Esophagus squamous epithelium (tissue), 5 donors: ENCODE results near the gene TFG. TPM values are rescaled to one million over a fixed set of nuclear protein-coding genes. Genes with fewer than 3 reads are reported as not detected.

Experiments
- DNase-seq: peaks from one replicate; lab custom pipeline; 2025; lab: John Stamatoyannopoulos, UW
- H3K27ac ChIP-seq, 4 donors: fragments of 200-600 bp; sonication (generic); one replicate each; pipeline ENCODE4 v1.5.1; 2016 to 2019; ENCODE audit warnings: mild to moderate bottlenecking in 1 of 4
- H3K27me3 ChIP-seq, 4 donors: fragments of 200-600 bp; sonication (generic); 1 replicate in 3 of 4; 2 replicates in 1 of 4; pipeline versions ENCODE4 v1.5.1 to v1.6.0; 2017 to 2021; ENCODE audit warnings: antibody characterized with exemption in 1 of 4
- H3K36me3 ChIP-seq, 3 donors: fragments of 200-600 bp; sonication (generic); one replicate each; pipeline ENCODE4 v1.5.1; 2016 to 2019
- H3K4me1 ChIP-seq, 3 donors: fragments of 200-600 bp; sonication (generic); one replicate each; pipeline ENCODE4 v1.5.1; 2017 to 2019
- H3K4me3 ChIP-seq, 4 donors: fragments of 200-600 bp; sonication (generic); 1 replicate in 3 of 4; 2 replicates in 1 of 4; pipeline ENCODE4 v1.5.1; 2016 to 2019; ENCODE audit warnings: mild to moderate bottlenecking in 2 of 4, moderate library complexity in 1 of 4
- H3K9me3 ChIP-seq, 3 donors: fragments of 200-600 bp; sonication (generic); one replicate each; pipeline ENCODE4 v1.5.1; 2016 to 2019
- POLR2A ChIP-seq, 4 donors: fragments of 450-650 bp; IDR thresholded peaks; one replicate each; pipeline ENCODE4 v1.6.1; 2017; ENCODE audit warnings: antibody characterized with exemption in 4 of 4, mild to moderate bottlenecking in 4 of 4, moderate library complexity in 3 of 4
- WGBS, 2 donors: methylation state at CpG; one replicate each; pipeline ENCODE4 v1.1.5; 2018; 5-methylcytosine and 5-hydroxymethylcytosine counted together
- intact Hi-C: fragments of 100-400 bp; cut with DNase I; formaldehyde crosslinking; loops from one replicate; pipeline ENCODE4 v1.15.0; 2022
- total RNA-seq, 4 donors: library from RNA; depleted of rRNA; stranded (reverse); fragments of >200 nt; gene quantifications; one replicate each; pipeline ENCODE4 v1.1.0, GENCODE V29; 2016
- TF ChIP-seq, protein P1 (sequence below), 6 experiments: fragments of 450-650 bp in 4 of 6; fragments of 200-600 bp in 2 of 6; sonication (generic) in 2 of 6; IDR thresholded peaks; one replicate each; pipeline ENCODE4 v1.5.1; 2016 to 2019; ENCODE audit warnings: antibody characterized with exemption in 6 of 6, mild to moderate bottlenecking in 4 of 6, moderate library complexity in 4 of 6
- donor health status: DM: yes; HTN: yes; CAD: no.

TFG gene
- total RNA-seq, 4 donors from 2014 or later = 76.7 to 133 (median 91.8) TPM

DNA sequence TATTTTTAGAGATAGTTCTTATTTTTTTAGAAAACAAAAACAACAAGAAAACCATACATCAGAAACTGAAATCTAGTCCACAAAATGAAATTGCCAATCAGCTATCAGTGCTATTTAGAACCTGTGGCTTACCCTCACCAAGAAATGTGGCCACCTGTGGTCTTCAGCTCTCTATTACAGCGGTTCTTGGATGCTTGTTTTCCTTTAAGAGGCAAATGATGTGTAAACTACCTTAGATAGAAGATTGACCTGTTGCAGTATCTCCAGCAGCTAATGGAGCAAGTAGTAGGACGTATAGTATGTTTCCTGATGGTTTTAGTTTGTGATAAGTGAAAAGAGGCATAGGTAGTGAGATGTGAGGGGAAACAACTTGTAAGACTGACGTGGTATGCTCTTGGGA is 21.2 kb downstream of the TFG start:
- Histone ChIP-seq H3K27ac (no peak overlapping the region), H3K4me1 (peaks cover 0 to 8% (median 0%) of the 10 kb centered on the region in 3 donors), H3K36me3 (peaks cover 0 to 99% (median 7%) of the 10 kb centered on the region in 3 donors), H3K4me3 (no peak overlapping the region), H3K9me3 (no peaks in the 10 kb centered on the region), H3K27me3 (no peaks in the 10 kb centered on the region)
- 75 to 79% methylated on average over 3 of the region's 3 CpGs for WGBS, 2 donors
- TF ChIP-seq POLR2A (IDR thresholded peaks at IDR 0.05) = no peak
- TF ChIP-seq, protein P1, sequence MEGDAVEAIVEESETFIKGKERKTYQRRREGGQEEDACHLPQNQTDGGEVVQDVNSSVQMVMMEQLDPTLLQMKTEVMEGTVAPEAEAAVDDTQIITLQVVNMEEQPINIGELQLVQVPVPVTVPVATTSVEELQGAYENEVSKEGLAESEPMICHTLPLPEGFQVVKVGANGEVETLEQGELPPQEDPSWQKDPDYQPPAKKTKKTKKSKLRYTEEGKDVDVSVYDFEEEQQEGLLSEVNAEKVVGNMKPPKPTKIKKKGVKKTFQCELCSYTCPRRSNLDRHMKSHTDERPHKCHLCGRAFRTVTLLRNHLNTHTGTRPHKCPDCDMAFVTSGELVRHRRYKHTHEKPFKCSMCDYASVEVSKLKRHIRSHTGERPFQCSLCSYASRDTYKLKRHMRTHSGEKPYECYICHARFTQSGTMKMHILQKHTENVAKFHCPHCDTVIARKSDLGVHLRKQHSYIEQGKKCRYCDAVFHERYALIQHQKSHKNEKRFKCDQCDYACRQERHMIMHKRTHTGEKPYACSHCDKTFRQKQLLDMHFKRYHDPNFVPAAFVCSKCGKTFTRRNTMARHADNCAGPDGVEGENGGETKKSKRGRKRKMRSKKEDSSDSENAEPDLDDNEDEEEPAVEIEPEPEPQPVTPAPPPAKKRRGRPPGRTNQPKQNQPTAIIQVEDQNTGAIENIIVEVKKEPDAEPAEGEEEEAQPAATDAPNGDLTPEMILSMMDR (IDR thresholded peaks at IDR 0.05) = no peak
- intact Hi-C loops = no loop called here
- DNase-seq = no peak

DNA sequence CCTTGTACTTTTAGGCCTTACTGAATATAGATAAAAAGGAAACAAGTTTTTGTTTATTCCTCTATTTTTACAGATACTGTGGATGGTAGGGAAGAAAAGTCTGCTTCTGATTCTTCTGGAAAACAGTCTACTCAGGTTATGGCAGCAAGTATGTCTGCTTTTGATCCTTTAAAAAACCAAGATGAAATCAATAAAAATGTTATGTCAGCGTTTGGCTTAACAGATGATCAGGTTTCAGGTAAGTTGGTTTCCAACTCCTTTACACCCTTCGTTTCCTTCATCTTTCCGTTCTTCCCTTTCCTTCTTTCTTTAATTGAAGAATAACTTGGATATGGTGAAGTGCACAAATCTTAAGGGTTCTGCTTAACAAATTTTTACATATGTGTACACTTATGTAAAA is 23.1 kb downstream of the TFG start:
- Histone ChIP-seq H3K27me3 (no peaks in the 10 kb centered on the region), H3K4me1 (peaks cover 0 to 8% (median 0%) of the 10 kb centered on the region in 3 donors), H3K36me3 (peaks cover 0 to 99% (median 7%) of the 10 kb centered on the region in 3 donors), H3K9me3 (no peaks in the 10 kb centered on the region), H3K27ac (no peak overlapping the region), H3K4me3 (no peak overlapping the region)
- TF ChIP-seq POLR2A (IDR thresholded peaks at IDR 0.05) = no peak
- TF ChIP-seq, protein P1 (IDR thresholded peaks at IDR 0.05) = no peak
- 88 to 92% methylated on average over 3 of the region's 3 CpGs for WGBS, 2 donors
- intact Hi-C loops = no loop called here
- no peak for DNase-seq

DNA sequence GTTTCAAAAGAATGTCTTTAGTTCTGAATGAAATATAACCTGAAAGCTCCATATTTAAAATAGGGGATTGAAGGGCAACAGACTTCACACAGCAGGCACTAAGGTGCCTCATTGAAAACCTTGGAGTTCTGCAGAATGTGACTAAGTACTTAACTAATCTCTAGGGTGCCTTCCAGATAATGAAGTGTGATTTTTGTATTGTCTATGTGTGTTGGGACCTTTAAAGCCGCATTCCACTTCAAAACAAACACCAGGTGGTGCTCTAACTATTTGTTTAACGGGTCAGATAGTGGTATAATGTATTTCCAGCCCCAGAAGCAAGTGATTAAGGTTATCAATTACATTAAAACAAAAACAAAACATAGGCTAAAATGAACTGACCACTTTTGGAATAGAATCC is 28.0 kb downstream of the TFG start:
- Histone ChIP-seq H3K27ac (no peak overlapping the region), H3K27me3 (no peaks in the 10 kb centered on the region), H3K36me3 (peaks cover 5 to 100% (median 13%) of the 10 kb centered on the region in 3 donors), H3K4me1 (peaks cover 0 to 8% (median 0%) of the 10 kb centered on the region in 3 donors), H3K4me3 (no peak overlapping the region), H3K9me3 (no peaks in the 10 kb centered on the region)
- TF ChIP-seq POLR2A (IDR thresholded peaks at IDR 0.05) = no peak
- TF ChIP-seq, protein P1 (IDR thresholded peaks at IDR 0.05) = peak in 4 of 6 experiments; percentile 8 to 46 (median 24)
- DNase-seq = no peak
- WGBS, 2 donors = 8 to 25% methylated on average over 2 of the region's 2 CpGs
- intact Hi-C loops = no loop called here

DNA sequence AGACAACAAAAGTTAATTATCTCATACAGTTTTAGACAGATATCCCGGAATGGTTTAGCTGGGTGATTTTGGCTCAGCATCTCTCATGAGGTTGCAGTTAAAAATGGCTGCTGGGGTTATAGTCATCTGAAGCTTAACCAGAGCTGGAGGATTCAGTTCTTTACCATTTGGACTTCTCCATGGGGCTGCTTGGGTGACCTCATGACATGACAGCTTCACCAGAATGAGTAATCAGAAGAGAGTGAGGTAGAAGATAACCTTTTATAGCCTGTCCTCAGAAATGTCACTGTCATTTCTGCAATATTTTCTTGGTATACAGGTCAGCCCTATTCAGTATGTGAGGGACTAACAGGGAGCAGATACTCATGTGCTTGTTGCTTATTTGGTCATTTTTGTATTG is 30.9 kb downstream of the TFG start:
- TF ChIP-seq, protein P1 (IDR thresholded peaks at IDR 0.05) = no peak
- TF ChIP-seq POLR2A (IDR thresholded peaks at IDR 0.05) = no peak
- WGBS, 2 donors = 96 to 100% methylated on average over 1 of the region's 1 CpG
- Histone ChIP-seq H3K4me3 (no peak overlapping the region), H3K36me3 (peaks cover 5 to 99% (median 13%) of the 10 kb centered on the region in 3 donors), H3K27ac (no peak overlapping the region), H3K9me3 (no peaks in the 10 kb centered on the region), H3K27me3 (no peaks in the 10 kb centered on the region), H3K4me1 (no peaks in the 10 kb centered on the region)
- no peak for DNase-seq
- intact Hi-C loops = no loop called here

DNA sequence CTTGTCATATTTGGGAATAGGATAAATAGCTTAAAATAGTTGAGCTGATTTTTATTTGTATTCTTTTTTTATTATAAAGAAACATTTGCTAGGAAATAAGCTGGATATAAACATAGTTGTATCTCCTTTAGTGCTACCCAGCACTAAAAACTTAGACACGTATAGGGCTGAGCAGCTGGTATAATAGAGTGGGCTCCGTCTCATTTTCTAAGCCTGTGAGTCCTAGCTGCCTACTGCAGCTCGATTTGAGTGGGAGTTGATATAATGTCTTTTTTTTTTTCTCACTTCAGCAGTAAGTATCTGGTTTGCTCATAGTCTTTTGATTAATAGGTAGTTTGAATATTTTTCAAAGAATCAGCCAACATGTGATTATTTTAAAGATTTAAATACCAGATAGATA is 34.2 kb downstream of the TFG start:
- DNase-seq = no peak
- intact Hi-C loops = no loop called here
- no peak for TF ChIP-seq POLR2A (IDR thresholded peaks at IDR 0.05)
- TF ChIP-seq, protein P1 (IDR thresholded peaks at IDR 0.05) = no peak
- Histone ChIP-seq H3K9me3 (no peaks in the 10 kb centered on the region), H3K36me3 (peaks cover 10 to 99% (median 21%) of the 10 kb centered on the region in 3 donors), H3K27me3 (no peaks in the 10 kb centered on the region), H3K4me3 (no peak overlapping the region), H3K4me1 (no peaks in the 10 kb centered on the region), H3K27ac (no peak overlapping the region)
- WGBS, 2 donors = 87 to 90% methylated on average over 3 of the region's 3 CpGs
